MCF 10A (cell line): ENCODE measurements around the gene EPGN. TPM values are rescaled to one million over a fixed set of nuclear protein-coding genes. Genes with fewer than 3 reads are reported as not detected.
A peak's percentile ranks its signal among the peaks of the same experiment; 100 is the strongest.

Source experiments
- BruUV-seq: library from RNA; stranded (reverse); fragments of 400-500 nt; replicated peaks from 2 replicates; lab custom pipeline; 2021; lab: Mats Ljungman, UMichigan
- CTCF ChIA-PET: fragments of 300-600 bp; sonication (Branson Sonifier 250); formaldehyde crosslinking; extraction: SDS; loops from one replicate; lab custom pipeline; 2021; ENCODE audit warnings: antibody characterized with exemption, inconsistent platforms; lab: Yijun Ruan, JAX
- POLR2A ChIA-PET: fragments of 300-600, 350-650 bp; sonication (Branson Sonifier 250); formaldehyde crosslinking; extraction: SDS; loops from one replicate; lab custom pipeline; 2020; ENCODE audit warnings: antibody characterized with exemption, inconsistent platforms; lab: Yijun Ruan, JAX
- DNase-seq: peaks from one replicate; pipeline ENCODE4 v3.0.0-alpha.2; 2018; ENCODE audit not compliant: unreplicated experiment
- H3K27ac Mint-ChIP-seq: one replicate; pipeline ENCODE4 v1.8.0; 2022; ENCODE audit warnings: mild to moderate bottlenecking, low read depth, mixed read lengths; ENCODE audit not compliant: unreplicated experiment
- H3K27me3 Mint-ChIP-seq: one replicate; pipeline ENCODE4 v1.8.0; 2022; ENCODE audit warnings: mixed read lengths; ENCODE audit not compliant: insufficient read depth, unreplicated experiment
- H3K36me3 Mint-ChIP-seq: one replicate; pipeline ENCODE4 v1.8.0; 2022; ENCODE audit warnings: mild to moderate bottlenecking, moderate library complexity, mixed read lengths; ENCODE audit not compliant: insufficient read depth, unreplicated experiment
- H3K4me1 Mint-ChIP-seq: one replicate; pipeline ENCODE4 v1.8.0; 2022; ENCODE audit warnings: mixed read lengths; ENCODE audit not compliant: insufficient read depth, unreplicated experiment
- H3K4me3 Mint-ChIP-seq: one replicate; pipeline ENCODE4 v1.8.0; 2022; ENCODE audit warnings: mild to moderate bottlenecking, moderate library complexity, mixed read lengths; ENCODE audit not compliant: unreplicated experiment
- H3K9me3 Mint-ChIP-seq: one replicate; pipeline ENCODE4 v1.8.0; 2022; ENCODE audit warnings: mixed read lengths; ENCODE audit not compliant: unreplicated experiment
- intact Hi-C: fragments of 100-400 bp; cut with micrococcal nuclease; formaldehyde crosslinking; loops from 2 replicates; pipeline ENCODE4 v1.14.1; 2022
- total RNA-seq: library from RNA; stranded (reverse); gene quantifications from 2 replicates; pipeline ENCODE4 v1.2.3, GENCODE V29; 2022
- TF ChIP-seq, protein P1 (sequence below): fragments of 200-600 bp; IDR thresholded peaks from one replicate; pipeline ENCODE4 v1.8.0; 2022; ENCODE audit warnings: antibody characterized with exemption, mild to moderate bottlenecking; ENCODE audit not compliant: unreplicated experiment

EPGN gene
- total RNA-seq, 1 experiment from 2014 or later, result 129 TPM

- H3K27me3 Mint-ChIP-seq, result no peaks in the 10 kb centered on the region
- no TSS peak for BruUV-seq
- no peaks in the 10 kb centered on the region for H3K9me3 Mint-ChIP-seq
- no peak overlapping the region for H3K27ac Mint-ChIP-seq
- DNase-seq, result peak; percentile 17
- H3K4me1 Mint-ChIP-seq, result peaks cover 25% of the 10 kb centered on the region
- intact Hi-C loops, result no loop called here
- TF ChIP-seq, protein P1, sequence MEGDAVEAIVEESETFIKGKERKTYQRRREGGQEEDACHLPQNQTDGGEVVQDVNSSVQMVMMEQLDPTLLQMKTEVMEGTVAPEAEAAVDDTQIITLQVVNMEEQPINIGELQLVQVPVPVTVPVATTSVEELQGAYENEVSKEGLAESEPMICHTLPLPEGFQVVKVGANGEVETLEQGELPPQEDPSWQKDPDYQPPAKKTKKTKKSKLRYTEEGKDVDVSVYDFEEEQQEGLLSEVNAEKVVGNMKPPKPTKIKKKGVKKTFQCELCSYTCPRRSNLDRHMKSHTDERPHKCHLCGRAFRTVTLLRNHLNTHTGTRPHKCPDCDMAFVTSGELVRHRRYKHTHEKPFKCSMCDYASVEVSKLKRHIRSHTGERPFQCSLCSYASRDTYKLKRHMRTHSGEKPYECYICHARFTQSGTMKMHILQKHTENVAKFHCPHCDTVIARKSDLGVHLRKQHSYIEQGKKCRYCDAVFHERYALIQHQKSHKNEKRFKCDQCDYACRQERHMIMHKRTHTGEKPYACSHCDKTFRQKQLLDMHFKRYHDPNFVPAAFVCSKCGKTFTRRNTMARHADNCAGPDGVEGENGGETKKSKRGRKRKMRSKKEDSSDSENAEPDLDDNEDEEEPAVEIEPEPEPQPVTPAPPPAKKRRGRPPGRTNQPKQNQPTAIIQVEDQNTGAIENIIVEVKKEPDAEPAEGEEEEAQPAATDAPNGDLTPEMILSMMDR, result no peak
- no peak overlapping the region for H3K4me3 Mint-ChIP-seq
- POLR2A ChIA-PET, result interaction anchor here (0.8 to 2.0 kb wide), 5 partner anchors 10 to 46 kb away, joined by 3 to 7 read pairs (median 5); partner anchors contain the start of gene EPGN
- H3K36me3 Mint-ChIP-seq, result peaks cover 9% of the 10 kb centered on the region
- CTCF ChIA-PET, result interaction anchor here (0.6 kb wide), 3 partner anchors 12 to 439 kb away, joined by 3 read pairs; no protein-coding TSS in a partner anchor
Measured at GRCh38 chr4:74262522-74262921, 45.7 kb upstream of the EPGN start.

GRCh38 chr4:74263551-74263950 is 44.7 kb upstream of the EPGN start:
- ChIA-PET CTCF (no interaction called here), POLR2A (interaction anchor here (0.6 to 1.1 kb wide), 3 partner anchors 20 to 280 kb away, joined by 3 to 4 read pairs (median 3); no protein-coding TSS in a partner anchor)

GRCh38 chr4:74266081-74266480 is 42.2 kb upstream of the EPGN start:
- H3K4me1 Mint-ChIP-seq, result peaks cover 27% of the 10 kb centered on the region
- H3K27me3 Mint-ChIP-seq, result no peaks in the 10 kb centered on the region
- ChIA-PET POLR2A (interaction anchor here (0.9 to 5.8 kb wide), 5 partner anchors 11 to 41 kb away, joined by 3 to 39 read pairs (median 6); partner anchors contain the start of gene EPGN), CTCF (interaction anchor here (0.6 to 1.6 kb wide), 2 partner anchors 38 to 39 kb away, joined by 3 to 7 read pairs; no protein-coding TSS in a partner anchor)
- no peaks in the 10 kb centered on the region for H3K9me3 Mint-ChIP-seq
- H3K27ac Mint-ChIP-seq, result no peak overlapping the region
- H3K4me3 Mint-ChIP-seq, result no peak overlapping the region
- BruUV-seq, result no TSS peak
- TF ChIP-seq, protein P1, result no peak
- H3K36me3 Mint-ChIP-seq, result peaks cover 9% of the 10 kb centered on the region
- DNase-seq, result peak; percentile 20
- intact Hi-C loops, result no loop called here

More at GRCh38 chr4:74263551-74263950, 44.7 kb upstream of the EPGN start:
- intact Hi-C loops, result no loop called here
- H3K4me3 Mint-ChIP-seq, result no peak overlapping the region
- peaks cover 35% of the 10 kb centered on the region for H3K4me1 Mint-ChIP-seq
- BruUV-seq, result no TSS peak
- TF ChIP-seq, protein P1, result no peak
- H3K27me3 Mint-ChIP-seq, result no peaks in the 10 kb centered on the region
- H3K36me3 Mint-ChIP-seq, result peaks cover 9% of the 10 kb centered on the region
- H3K9me3 Mint-ChIP-seq, result no peaks in the 10 kb centered on the region
- no peak for DNase-seq
- no peak overlapping the region for H3K27ac Mint-ChIP-seq

- intact Hi-C loops, result loop anchor here (1.0 kb wide), 1 partner anchor 37 kb away; no protein-coding TSS in a partner anchor
- peaks cover 14% of the 10 kb centered on the region for H3K36me3 Mint-ChIP-seq
- ChIA-PET CTCF (interaction anchor here (0.6 to 0.8 kb wide), 3 partner anchors 63 to 86 kb away, joined by 3 to 5 read pairs (median 4); no protein-coding TSS in a partner anchor), POLR2A (interaction anchor here (1.0 to 5.8 kb wide), 11 partner anchors 9 to 110 kb away, joined by 3 to 39 read pairs (median 5); partner anchors contain the start of genes EPGN and MTHFD2L)
- H3K4me1 Mint-ChIP-seq, result peaks cover 27% of the 10 kb centered on the region
- BruUV-seq, result no TSS peak
- H3K9me3 Mint-ChIP-seq, result no peaks in the 10 kb centered on the region
- peak; percentile 85 for DNase-seq
- H3K27me3 Mint-ChIP-seq, result no peaks in the 10 kb centered on the region
- TF ChIP-seq, protein P1, result no peak
- peak overlapping the region; percentile 59 for H3K27ac Mint-ChIP-seq
- H3K4me3 Mint-ChIP-seq, result no peak overlapping the region
Measured at GRCh38 chr4:74267998-74268606, 40.2 kb upstream of the EPGN start.
